Uterus (tissue), 4 donors: ENCODE results near the gene CTXND2. TPM values are rescaled to one million over a fixed set of nuclear protein-coding genes. Genes with fewer than 3 reads are reported as not detected.
"Not testable (repeated sequence)": the region's sequence is repeated elsewhere in the genome, so short reads cannot be mapped to it uniquely, and the experiment has no call there.

Source experiments
- DNase-seq, 2 donors: peaks; one replicate each; pipeline ENCODE4 v3.0.0-alpha.2; 2019 to 2020
- H3K27ac ChIP-seq, 2 donors: fragments of 200-600 bp; sonication (generic); 1 replicate in 1 of 2; 2 replicates in 1 of 2; pipeline ENCODE4 v1.5.1; 2016 to 2018
- H3K27me3 ChIP-seq, 2 donors: fragments of 200-600 bp; sonication (generic); one replicate each; pipeline ENCODE4 v1.5.1; 2018 to 2019; ENCODE audit warnings: control low read depth in 1 of 2
- H3K36me3 ChIP-seq, 2 donors: fragments of 200-600 bp; sonication (generic); one replicate each; pipeline ENCODE4 v1.5.1; 2019; ENCODE audit warnings: control low read depth in 1 of 2
- H3K4me1 ChIP-seq, 2 donors: fragments of 200-600 bp; sonication (generic); one replicate each; pipeline ENCODE4 v1.5.1; 2018 to 2019; ENCODE audit warnings: control low read depth in 1 of 2
- H3K4me3 ChIP-seq, 2 donors: fragments of 200-600 bp; sonication (generic); 1 replicate in 1 of 2; 2 replicates in 1 of 2; pipeline ENCODE4 v1.5.1; 2018 to 2019; ENCODE audit warnings: mild to moderate bottlenecking in 1 of 2
- H3K9me3 ChIP-seq, 2 donors: fragments of 200-600 bp; sonication (generic); one replicate each; pipeline ENCODE4 v1.5.1; 2019; ENCODE audit warnings: control low read depth in 1 of 2
- CTCF ChIP-seq, 4 experiments: fragments of 200-600 bp in 2 of 4; fragments of 450-650 bp in 2 of 4; sonication (generic) in 2 of 4; IDR thresholded peaks; one replicate each; pipeline ENCODE4 v1.5.1; 2016 to 2019; ENCODE audit warnings: antibody characterized with exemption in 4 of 4, mild to moderate bottlenecking in 2 of 4, moderate library complexity in 1 of 4
- POLR2A ChIP-seq, 2 donors: fragments of 450-650 bp; IDR thresholded peaks; one replicate each; pipeline ENCODE4 v1.6.1; 2016; ENCODE audit warnings: antibody characterized with exemption in 2 of 2, mild to moderate bottlenecking in 1 of 2, moderate library complexity in 1 of 2
- intact Hi-C: fragments of 100-400 bp; cut with DNase I; formaldehyde crosslinking; loops from one replicate; pipeline ENCODE4 v1.15.1; 2023; ENCODE audit warnings: low total_unique reads
- total RNA-seq, 4 donors: library from RNA; depleted of rRNA in 3 of 4; stranded (reverse); fragments of >200 nt in 3 of 4; gene quantifications; one replicate each; pipeline versions ENCODE4 v1.1.0 to v1.2.4, GENCODE V29; 2014 to 2023
- donor health status: DM: yes; HTN: yes; CAD: no.

CTXND2 gene
- total RNA-seq, 4 donors from 2014 or later: not detected

- Histone ChIP-seq H3K27ac (no peak overlapping the region), H3K4me3 (no peak overlapping the region), H3K36me3 (no peaks in the 10 kb centered on the region), H3K9me3 (no peaks in the 10 kb centered on the region), H3K27me3 (no peaks in the 10 kb centered on the region), H3K4me1 (no peaks in the 10 kb centered on the region)
- TF ChIP-seq POLR2A (IDR thresholded peaks at IDR 0.05) (no peak), CTCF (IDR thresholded peaks at IDR 0.05) (no peak)
- intact Hi-C loops: no loop called here
- no peak for DNase-seq
These were observed 13.4 kb upstream of the CTXND2 start for GRCh38 chr1:150873521-150873920.

- H3K36me3 ChIP-seq: no peaks in the 10 kb centered on the region
- H3K4me3 ChIP-seq: peak overlapping the region; percentile 81 to 100
- TF ChIP-seq CTCF (IDR thresholded peaks at IDR 0.05) (no peak), POLR2A (IDR thresholded peaks at IDR 0.05) (no peak)
- H3K9me3 ChIP-seq: no peaks in the 10 kb centered on the region
- no peaks in the 10 kb centered on the region for H3K4me1 ChIP-seq
- intact Hi-C loops: no loop called here
- H3K27me3 ChIP-seq: no peaks in the 10 kb centered on the region
- peak overlapping the region; percentile 99 for H3K27ac ChIP-seq
- DNase-seq: no peak
These were observed 12.3 kb upstream of the CTXND2 start for GRCh38 chr1:150874455-150875196.

- no peak for DNase-seq
- TF ChIP-seq POLR2A (IDR thresholded peaks at IDR 0.05): no peak
These were observed 11.5 kb upstream of the CTXND2 start for GRCh38 chr1:150875197-150876118.

GRCh38 chr1:150876119-150876454 is 10.8 kb upstream of the CTXND2 start:
- peak overlapping the region; percentile 81 to 100 for H3K4me3 ChIP-seq
- TF ChIP-seq CTCF (IDR thresholded peaks at IDR 0.05): no peak
- no peak for TF ChIP-seq POLR2A (IDR thresholded peaks at IDR 0.05)
- H3K4me1 ChIP-seq: no peaks in the 10 kb centered on the region
- DNase-seq: no peak
- H3K27ac ChIP-seq: peak overlapping the region; percentile 99
- no peaks in the 10 kb centered on the region for H3K27me3 ChIP-seq
- intact Hi-C loops: no loop called here
- no peaks in the 10 kb centered on the region for H3K9me3 ChIP-seq
- H3K36me3 ChIP-seq: no peaks in the 10 kb centered on the region

More at GRCh38 chr1:150875197-150876118, 11.5 kb upstream of the CTXND2 start:
- Histone ChIP-seq H3K9me3 (no peaks in the 10 kb centered on the region), H3K4me3 (peak overlapping the region; percentile 81 to 100), H3K27me3 (no peaks in the 10 kb centered on the region), H3K27ac (peak overlapping the region; percentile 99), H3K4me1 (no peaks in the 10 kb centered on the region), H3K36me3 (no peaks in the 10 kb centered on the region)
- intact Hi-C loops: no loop called here

- DNase-seq, H3K4me1 ChIP-seq, H3K27me3 ChIP-seq, H3K9me3 ChIP-seq, intact Hi-C loops, H3K4me3 ChIP-seq, H3K36me3 ChIP-seq, H3K27ac ChIP-seq: not testable (repeated sequence)
These were observed 8.0 kb upstream of the CTXND2 start for GRCh38 chr1:150878931-150879330.
